ENCODE data around the gene JAK1.

- TF ChIP-seq REST (IDR thresholded peaks at IDR 0.05; ENCODE audit: low read depth): no peak
- no peak for TF ChIP-seq ZBTB7A (IDR thresholded peaks at IDR 0.05; ENCODE audit: low read depth)
These were observed 44.0 kb downstream of the JAK1 start for GRCh38 chr1:64922336-64922735.

All from Ishikawa (cell line).